K562 (cell line): ENCODE results near the gene SMIM35. TPM values are rescaled to one million over a fixed set of nuclear protein-coding genes. Genes with fewer than 3 reads are reported as not detected.

Experiments
- ATAC-seq: fragments of 200-7000 bp; cut with Tn5 transposase; 3 replicates; pipeline ENCODE4 v1.9.1; 2020; ENCODE audit warnings: moderate library complexity
- BruUV-seq: library from RNA; stranded (reverse); fragments of 400-500 nt; replicated peaks from 2 replicates; lab custom pipeline; 2021; lab: Mats Ljungman, UMichigan
- CTCF ChIA-PET: fragments of 300-600 bp; formaldehyde crosslinking; extraction: SDS; loops from one replicate; lab custom pipeline; 2021; ENCODE audit warnings: low intra/inter-chr PET ratio; lab: Yijun Ruan, JAX
- POLR2A ChIA-PET: fragments of 300-600, 350-650 bp; sonication (Branson Sonifier 250); formaldehyde crosslinking; extraction: SDS; loops from one replicate; lab custom pipeline; 2021; ENCODE audit warnings: antibody characterized with exemption, inconsistent platforms; lab: Yijun Ruan, JAX
- DNase-seq, 4 experiments: peaks; one replicate each; pipeline versions ENCODE4 v3.0.0 to v3.0.0-alpha.2; 2011 to 2018; ENCODE audit warnings: low spot score in 3 of 4, mixed read lengths in 3 of 4; ENCODE audit errors: extremely low read depth in 1 of 4
- FAIRE-seq: peaks from 2 replicates; lab custom pipeline; 2011; peaks lifted over from hg19 to GRCh38; lab: Jason Lieb, UNC
- H2AFZ ChIP-seq: 2 replicates; pipeline ENCODE4 v1.6.0; 2011; ENCODE audit warnings: low read depth, low read length, control low read depth, inconsistent platforms
- H3K27ac ChIP-seq: fragments of 200-600 bp; 3 replicates; pipeline ENCODE4 v1.8.0; 2011; ENCODE audit warnings: low read depth, mild to moderate bottlenecking, control low read depth, inconsistent platforms, low read length, moderate library complexity, mixed read lengths; ENCODE audit errors: extremely low read depth
- H3K27me3 ChIP-seq, 2 experiments: fragments of 300-600 bp in 1 of 2; 2 replicates in 1 of 2; 3 replicates in 1 of 2; pipeline versions ENCODE4 v1.6.0 to v1.8.0; 2011; ENCODE audit warnings: inconsistent platforms in 2 of 2, low read length in 2 of 2, mild to moderate bottlenecking in 1 of 2, mixed read lengths in 1 of 2, moderate library complexity in 1 of 2; ENCODE audit not compliant: control insufficient read depth in 2 of 2, insufficient read depth in 2 of 2
- H3K36me3 ChIP-seq: fragments of 300-600 bp; 3 replicates; pipeline ENCODE4 v1.8.0; 2011; ENCODE audit warnings: mild to moderate bottlenecking, low read length, inconsistent platforms; ENCODE audit not compliant: control insufficient read depth, insufficient read depth
- H3K4me1 ChIP-seq, 2 experiments: fragments of 200-600 bp in 1 of 2; replicated peaks in 1 of 2; 2 replicates in 1 of 2; 3 replicates in 1 of 2; pipeline versions ENCODE4 v1.5.1 to v1.8.0; 2011; ENCODE audit warnings: inconsistent platforms in 2 of 2, low read length in 2 of 2, mild to moderate bottlenecking in 1 of 2, mixed read lengths in 1 of 2, moderate library complexity in 1 of 2; ENCODE audit not compliant: control insufficient read depth in 2 of 2, insufficient read depth in 2 of 2
- H3K4me2 ChIP-seq: 2 replicates; pipeline ENCODE4 v1.6.1; 2011; ENCODE audit warnings: low read length, control low read depth, inconsistent platforms, mixed read lengths; ENCODE audit not compliant: insufficient read depth
- H3K4me3 ChIP-seq: fragments of 200-600 bp; sonication (generic), shearing (Covaris generic); 2 replicates; pipeline ENCODE4 v1.5.1; 2016; ENCODE audit warnings: control low read depth, inconsistent platforms
- H3K79me2 ChIP-seq: fragments of 200-600 bp; 3 replicates; pipeline ENCODE4 v1.8.0; 2011; ENCODE audit warnings: low read length, inconsistent platforms; ENCODE audit not compliant: control insufficient read depth, insufficient read depth
- H3K9ac ChIP-seq, 2 experiments: 2 replicates each; pipeline versions ENCODE4 v1.6.0 to v1.6.1; 2011; ENCODE audit warnings: low read depth in 2 of 2, low read length in 2 of 2, control low read depth in 1 of 2, inconsistent platforms in 1 of 2, mild to moderate bottlenecking in 1 of 2, mixed read lengths in 1 of 2; ENCODE audit not compliant: insufficient read depth in 1 of 2
- H3K9me1 ChIP-seq: one replicate; pipeline ENCODE4 v1.6.0; 2011; ENCODE audit warnings: inconsistent platforms, mild to moderate bottlenecking, low read length, moderate library complexity; ENCODE audit not compliant: control insufficient read depth, insufficient read depth
- H3K9me3 ChIP-seq: replicated peaks from 2 replicates; pipeline ENCODE4 v1.5.1; 2011; ENCODE audit warnings: low read depth, low read length, inconsistent platforms; ENCODE audit not compliant: control insufficient read depth, insufficient read depth
- H4K20me1 ChIP-seq: replicated peaks from 2 replicates; pipeline ENCODE4 v1.6.1; 2011; ENCODE audit warnings: low read length, inconsistent platforms, mixed read lengths; ENCODE audit not compliant: control insufficient read depth, insufficient read depth
- BRF1 ChIP-seq: IDR thresholded peaks from 3 replicates; pipeline ENCODE4 v1.6.1; 2011; ENCODE audit warnings: borderline replicate concordance, mild to moderate bottlenecking; ENCODE audit not compliant: insufficient read length; ENCODE audit errors: extremely low read depth
- CHD2 ChIP-seq: IDR thresholded peaks from 2 replicates; pipeline ENCODE4 v1.6.1; 2011; ENCODE audit warnings: low read depth, low read length
- ETV6 ChIP-seq, 3 experiments: fragments of 150-350 bp in 1 of 3; sonication (generic) in 1 of 3; formaldehyde crosslinking in 1 of 3; IDR thresholded peaks; 2 replicates each; pipeline versions ENCODE4 v1.6.1 to v1.8.0; 2014 to 2022; ENCODE audit warnings: borderline replicate concordance in 2 of 3, low read depth in 2 of 3, antibody characterized with exemption in 1 of 3, low read length in 1 of 3, mild to moderate bottlenecking in 1 of 3, missing genetic modification reagents in 1 of 3
- GATAD2A ChIP-seq: fragments of 450-650 bp; IDR thresholded peaks from 2 replicates; pipeline ENCODE4 v1.6.1; 2017
- MAFF ChIP-seq: IDR thresholded peaks from 2 replicates; pipeline ENCODE4 v1.6.1; 2012; ENCODE audit warnings: low read length, improper control_type of control experiment
- MTA1 ChIP-seq: fragments of 450-650 bp; IDR thresholded peaks from 2 replicates; pipeline ENCODE4 v1.6.1; 2017; ENCODE audit warnings: borderline replicate concordance
- RUNX1 ChIP-seq: sonication (generic); IDR thresholded peaks from 2 replicates; pipeline ENCODE4 v1.6.1; 2016; ENCODE audit warnings: antibody characterized with exemption, low read depth
- SIN3B ChIP-seq: fragments of 450-650 bp; IDR thresholded peaks from 2 replicates; pipeline ENCODE4 v1.6.1; 2017; ENCODE audit warnings: low read depth, mild to moderate bottlenecking, moderate library complexity
- SNRNP70 ChIP-seq: fragments of 200-400 bp; formaldehyde crosslinking; optimal IDR thresholded peaks from 2 replicates; pipeline ENCODE3; 2017; ENCODE audit warnings: low read depth, low read length
- TCF3 ChIP-seq: sonication (generic); formaldehyde crosslinking; IDR thresholded peaks from 2 replicates; pipeline ENCODE4 v1.4.0; 2020; ENCODE audit warnings: mild to moderate bottlenecking, missing genetic modification reagents
- U2AF2 ChIP-seq: fragments of 200-400 bp; formaldehyde crosslinking; optimal IDR thresholded peaks from 2 replicates; pipeline ENCODE3; 2017; ENCODE audit warnings: low read depth, mild to moderate bottlenecking, low read length
- WGBS: fragments of 100-300 bp; shearing (Covaris generic); methylation state at CpG from one replicate; pipeline ENCODE4 v1.1.6; 2016; ENCODE audit warnings: low coverage, mixed read lengths; ENCODE audit not compliant: insufficient coverage; ENCODE audit errors: missing lambda C conversion rate; 5-methylcytosine and 5-hydroxymethylcytosine counted together
- in situ Hi-C: fragments of 300-500 bp; cut with MboI; formaldehyde crosslinking; loops from 4 replicates; pipeline ENCODE4 v1.15.0; 2018; ENCODE audit warnings: inconsistent platforms, mixed read lengths
- intact Hi-C: fragments of 100-400 bp; cut with micrococcal nuclease; formaldehyde crosslinking; loops from 2 replicates; pipeline ENCODE4 v1.14.2; 2022
- polyA plus RNA-seq, 8 experiments: library from polyadenylated mRNA; depleted of rRNA in 4 of 8; stranded (reverse) in 5 of 8; unstranded in 3 of 8; fragments of >200 nt; fragmentation: Nextera tagmentation in 2 of 8; fragmentation: Illumina TruSeq in 1 of 8; extraction: Ambion mirVana in 2 of 8; extraction: Trizol in 1 of 8; gene quantifications; 2 replicates each; pipeline versions ENCODE4 v1.2.1 to v1.2.3, GENCODE V29; 2011 to 2014; ENCODE audit warnings: inconsistent platforms in 1 of 8, missing spikeins in 1 of 8
- total RNA-seq, 7 experiments: library from RNA; depleted of rRNA in 6 of 7; stranded (reverse); fragments of >200 nt in 6 of 7; fragmentation: Illumina TruSeq in 2 of 7; extraction: Trizol in 2 of 7; gene quantifications; 2 replicates each; pipeline versions ENCODE4 v1.2.1 to v1.2.3, GENCODE V29; 2011 to 2021; ENCODE audit warnings: low replicate concordance in 1 of 7
- TF ChIP-seq, protein P1 (sequence below): fragments of 250-450 bp; sonication (Bioruptor Pico); IDR thresholded peaks from 2 replicates; pipeline ENCODE4 v1.5.0; 2022; ENCODE audit warnings: mild to moderate bottlenecking
- TF ChIP-seq, protein P2 (sequence below): fragments of 200-800 bp; sonication (Bioruptor generic); IDR thresholded peaks from 2 replicates; pipeline ENCODE4 v1.6.1; 2017; ENCODE audit warnings: missing genetic modification characterization, missing compliant biosample characterization
- TF ChIP-seq, protein P3 (sequence below): fragments of 200-800 bp; sonication (Bioruptor generic); IDR thresholded peaks from 2 replicates; pipeline ENCODE4 v1.6.1; 2017; ENCODE audit warnings: missing genetic modification characterization, missing compliant biosample characterization

Gene SMIM35
- total and polyA plus RNA-seq, 9 of the 15 experiments (the other 6 are each of a cell fraction or from before 2014, with no cell fraction given) = 0.03 TPM; not detected in 7

DNA sequence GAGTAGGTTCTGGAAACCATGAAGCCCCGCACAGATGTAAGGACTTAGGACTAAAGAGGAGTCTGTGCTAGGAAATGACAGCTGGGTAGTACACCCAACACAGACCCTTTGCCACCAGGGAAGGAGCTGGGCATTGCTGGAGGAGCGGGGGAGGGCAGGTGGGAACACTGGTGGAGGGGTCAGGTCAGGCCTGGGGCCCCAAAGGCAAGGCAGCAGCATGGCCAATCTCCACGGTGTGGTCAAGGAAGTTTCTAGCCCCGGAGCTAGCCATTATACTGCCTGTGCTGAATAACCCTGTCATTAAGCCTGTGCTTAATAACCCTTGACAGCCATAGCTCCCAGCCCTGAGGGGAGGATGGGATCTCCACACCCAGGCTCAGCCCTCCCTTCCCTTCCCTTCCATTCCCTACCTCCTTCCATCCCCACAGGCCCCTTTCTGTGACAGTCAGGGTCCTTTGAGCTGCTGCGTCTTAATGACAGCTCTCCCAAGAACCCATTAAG is 7.8 kb downstream of the SMIM35 start (continued):
- TF ChIP-seq, protein P1, sequence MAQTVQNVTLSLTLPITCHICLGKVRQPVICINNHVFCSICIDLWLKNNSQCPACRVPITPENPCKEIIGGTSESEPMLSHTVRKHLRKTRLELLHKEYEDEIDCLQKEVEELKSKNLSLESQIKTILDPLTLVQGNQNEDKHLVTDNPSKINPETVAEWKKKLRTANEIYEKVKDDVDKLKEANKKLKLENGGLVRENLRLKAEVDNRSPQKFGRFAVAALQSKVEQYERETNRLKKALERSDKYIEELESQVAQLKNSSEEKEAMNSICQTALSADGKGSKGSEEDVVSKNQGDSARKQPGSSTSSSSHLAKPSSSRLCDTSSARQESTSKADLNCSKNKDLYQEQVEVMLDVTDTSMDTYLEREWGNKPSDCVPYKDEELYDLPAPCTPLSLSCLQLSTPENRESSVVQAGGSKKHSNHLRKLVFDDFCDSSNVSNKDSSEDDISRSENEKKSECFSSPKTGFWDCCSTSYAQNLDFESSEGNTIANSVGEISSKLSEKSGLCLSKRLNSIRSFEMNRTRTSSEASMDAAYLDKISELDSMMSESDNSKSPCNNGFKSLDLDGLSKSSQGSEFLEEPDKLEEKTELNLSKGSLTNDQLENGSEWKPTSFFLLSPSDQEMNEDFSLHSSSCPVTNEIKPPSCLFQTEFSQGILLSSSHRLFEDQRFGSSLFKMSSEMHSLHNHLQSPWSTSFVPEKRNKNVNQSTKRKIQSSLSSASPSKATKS (CRISPR knock-in tag) = no peak
- TF ChIP-seq ETV6 (IDR thresholded peaks at IDR 0.05; ENCODE audit: borderline replicate concordance in 1 of 2, low read depth in 2 of 2, low read length in 1 of 2) (no peak), ETV6 (CRISPR knock-in tag; IDR thresholded peaks at IDR 0.05; ENCODE audit: borderline replicate concordance) (no peak), TCF3 (CRISPR knock-in tag) (no peak), MTA1 (no peak), MAFF (no peak), SNRNP70 (no peak), CHD2 (no peak)

DNA sequence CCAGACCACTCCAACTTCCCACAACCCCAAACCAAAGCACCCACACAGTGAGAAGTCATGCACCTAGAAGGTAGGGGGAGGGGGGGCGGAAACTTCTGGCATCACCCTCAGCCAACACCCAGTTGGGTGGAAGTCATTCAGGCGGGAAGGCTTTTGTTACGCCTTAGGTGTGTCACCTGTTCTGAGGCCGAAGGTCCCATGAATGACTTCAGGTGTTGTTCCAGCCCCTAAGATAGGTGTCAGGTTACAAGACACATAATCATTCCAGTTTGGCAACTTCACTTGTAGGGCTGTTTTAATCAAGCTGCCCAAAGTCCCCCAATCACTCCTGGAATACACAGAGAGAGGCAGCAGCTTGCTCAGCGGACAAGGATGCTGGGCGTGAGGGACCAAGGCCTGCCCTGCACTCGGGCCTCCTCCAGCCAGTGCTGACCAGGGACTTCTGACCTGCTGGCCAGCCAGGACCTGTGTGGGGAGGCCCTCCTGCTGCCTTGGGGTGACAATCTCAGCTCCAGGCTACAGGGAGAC is 9.9 kb downstream of the SMIM35 start, which contains the start of gene TMPRSS4:
Gene TMPRSS4, plus strand, starts transcription at position 325 of the 528 bp plus-strand sequence. CDS start 225 bp downstream, outside the sequence.
- ChIA-PET CTCF (no interaction called here), POLR2A (interaction anchor here (0.5 to 0.9 kb wide), 3 partner anchors 14 to 98 kb away, joined by 3 read pairs; no protein-coding TSS in a partner anchor)
- H3K9me1 ChIP-seq = no peaks in the 10 kb centered on the region
- H3K27me3 ChIP-seq = peaks cover 0 to 24% of the 10 kb centered on the region in 2 experiments; a peak in 4 of 5 replicates
- ATAC-seq (no peak), FAIRE-seq (no peak), DNase-seq (no peak)
- peaks cover 14 to 34% of the 10 kb centered on the region in 2 experiments; a peak in 4 of 5 replicates for H3K4me1 ChIP-seq
- no peak within 1 kb of the TSS for H2AFZ ChIP-seq
- no peak within 1 kb of the TSS for H3K4me3 ChIP-seq
- H3K36me3 ChIP-seq = no peaks in the 10 kb centered on the region
- BruUV-seq = no TSS peak
- no peaks in the 10 kb centered on the region for H3K79me2 ChIP-seq
- no peak within 1 kb of the TSS for H3K27ac ChIP-seq
- no peaks in the 10 kb centered on the region for H3K9me3 ChIP-seq
- WGBS = 30% methylated on average over 7 of the region's 7 CpGs
- no peak within 1 kb of the TSS for H3K4me2 ChIP-seq
- no peaks in the 10 kb centered on the region for H4K20me1 ChIP-seq
- no peak within 1 kb of the TSS for H3K9ac ChIP-seq
- intact Hi-C loops = no loop called here
- TF ChIP-seq, protein P2, sequence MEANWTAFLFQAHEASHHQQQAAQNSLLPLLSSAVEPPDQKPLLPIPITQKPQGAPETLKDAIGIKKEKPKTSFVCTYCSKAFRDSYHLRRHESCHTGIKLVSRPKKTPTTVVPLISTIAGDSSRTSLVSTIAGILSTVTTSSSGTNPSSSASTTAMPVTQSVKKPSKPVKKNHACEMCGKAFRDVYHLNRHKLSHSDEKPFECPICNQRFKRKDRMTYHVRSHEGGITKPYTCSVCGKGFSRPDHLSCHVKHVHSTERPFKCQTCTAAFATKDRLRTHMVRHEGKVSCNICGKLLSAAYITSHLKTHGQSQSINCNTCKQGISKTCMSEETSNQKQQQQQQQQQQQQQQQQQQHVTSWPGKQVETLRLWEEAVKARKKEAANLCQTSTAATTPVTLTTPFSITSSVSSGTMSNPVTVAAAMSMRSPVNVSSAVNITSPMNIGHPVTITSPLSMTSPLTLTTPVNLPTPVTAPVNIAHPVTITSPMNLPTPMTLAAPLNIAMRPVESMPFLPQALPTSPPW (CRISPR knock-in tag) = no peak
- TF ChIP-seq, protein P3, sequence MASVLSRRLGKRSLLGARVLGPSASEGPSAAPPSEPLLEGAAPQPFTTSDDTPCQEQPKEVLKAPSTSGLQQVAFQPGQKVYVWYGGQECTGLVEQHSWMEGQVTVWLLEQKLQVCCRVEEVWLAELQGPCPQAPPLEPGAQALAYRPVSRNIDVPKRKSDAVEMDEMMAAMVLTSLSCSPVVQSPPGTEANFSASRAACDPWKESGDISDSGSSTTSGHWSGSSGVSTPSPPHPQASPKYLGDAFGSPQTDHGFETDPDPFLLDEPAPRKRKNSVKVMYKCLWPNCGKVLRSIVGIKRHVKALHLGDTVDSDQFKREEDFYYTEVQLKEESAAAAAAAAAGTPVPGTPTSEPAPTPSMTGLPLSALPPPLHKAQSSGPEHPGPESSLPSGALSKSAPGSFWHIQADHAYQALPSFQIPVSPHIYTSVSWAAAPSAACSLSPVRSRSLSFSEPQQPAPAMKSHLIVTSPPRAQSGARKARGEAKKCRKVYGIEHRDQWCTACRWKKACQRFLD (CRISPR knock-in tag) = no peak
- TF ChIP-seq BRF1 = no peak
- no peak for TF ChIP-seq RUNX1
- TF ChIP-seq SIN3B = no peak
- no peak for TF ChIP-seq GATAD2A
- no peak for TF ChIP-seq U2AF2
- in situ Hi-C loops = no loop called here
